Smooth muscle cell (in vitro differentiated cells): ENCODE measurements around the gene DLAT. TPM values are rescaled to one million over a fixed set of nuclear protein-coding genes. Genes with fewer than 3 reads are reported as not detected.
A peak's percentile ranks its signal among the peaks of the same experiment; 100 is the strongest.
"Not testable (repeated sequence)": the region's sequence is repeated elsewhere in the genome, so short reads cannot be mapped to it uniquely, and the experiment has no call there.

Source experiments
- DNase-seq: peaks from one replicate; lab custom pipeline; 2025; ENCODE audit not compliant: unreplicated experiment; lab: John Stamatoyannopoulos, UW
- H2AFZ ChIP-seq: fragments of 200-600 bp; sonication (generic); 2 replicates; pipeline ENCODE4 v1.6.0; 2016; ENCODE audit warnings: antibody characterized with exemption, low read depth, mild to moderate bottlenecking
- H3F3A ChIP-seq: fragments of 200-600 bp; sonication (generic); 2 replicates; pipeline ENCODE4 v1.6.0; 2017; ENCODE audit warnings: antibody characterized with exemption, low read depth
- H3K27ac ChIP-seq: fragments of 200-600 bp; sonication (generic); 2 replicates; pipeline ENCODE4 v1.5.1; 2016; ENCODE audit warnings: low read depth, mild to moderate bottlenecking
- H3K27me3 ChIP-seq: fragments of 200-600 bp; sonication (generic); 2 replicates; pipeline ENCODE4 v1.6.1; 2016; ENCODE audit warnings: low read depth, mild to moderate bottlenecking
- H3K36me3 ChIP-seq: fragments of 200-600 bp; sonication (generic); 2 replicates; pipeline ENCODE4 v1.5.1; 2016; ENCODE audit warnings: low read depth
- H3K4me1 ChIP-seq: fragments of 200-600 bp; sonication (generic); 2 replicates; pipeline ENCODE4 v1.5.1; 2016; ENCODE audit warnings: low read depth
- H3K4me2 ChIP-seq: fragments of 200-600 bp; sonication (generic); 2 replicates; pipeline ENCODE4 v1.6.0; 2016; ENCODE audit warnings: mild to moderate bottlenecking
- H3K4me3 ChIP-seq: fragments of 200-600 bp; sonication (generic); 2 replicates; pipeline ENCODE4 v1.5.1; 2016; ENCODE audit warnings: mild to moderate bottlenecking
- H3K79me2 ChIP-seq: fragments of 200-600 bp; sonication (generic); 2 replicates; pipeline ENCODE4 v1.6.0; 2016; ENCODE audit warnings: low read depth, mild to moderate bottlenecking
- H3K9ac ChIP-seq: fragments of 200-600 bp; sonication (generic); 2 replicates; pipeline ENCODE4 v1.6.0; 2016; ENCODE audit warnings: low read depth
- H3K9me3 ChIP-seq: fragments of 200-600 bp; sonication (generic); replicated peaks from 2 replicates; pipeline ENCODE4 v1.5.1; 2016; ENCODE audit warnings: low read depth
- H4K20me1 ChIP-seq: fragments of 200-600 bp; sonication (generic); 2 replicates; pipeline ENCODE4 v1.6.0; 2016; ENCODE audit warnings: low read depth
- WGBS: methylation state at CpG from one replicate; pipeline ENCODE4 v1.1.7; 2016; ENCODE audit warnings: low lambda C conversion rate; 5-methylcytosine and 5-hydroxymethylcytosine counted together
- polyA plus RNA-seq: library from polyadenylated mRNA; unstranded; fragments of >200 nt; fragmentation: Nextera tagmentation; extraction: Ambion mirVana; gene quantifications from 2 replicates; pipeline ENCODE4 v1.2.1, GENCODE V29; 2016
- total RNA-seq: library from RNA; depleted of rRNA; stranded (reverse); fragments of >200 nt; gene quantifications from 2 replicates; pipeline ENCODE4 v1.2.3, GENCODE V29; 2014
- TF ChIP-seq, protein P1 (sequence below): fragments of 200-600 bp; sonication (generic); IDR thresholded peaks from 2 replicates; pipeline ENCODE4 v1.5.1; 2017; ENCODE audit warnings: borderline replicate concordance, mild to moderate bottlenecking, antibody characterized with exemption; ENCODE audit not compliant: insufficient read depth, poor library complexity, severe bottlenecking

DLAT gene
- total and polyA plus RNA-seq, 2 experiments from 2014 or later: 23.6 to 23.8 TPM

DNA sequence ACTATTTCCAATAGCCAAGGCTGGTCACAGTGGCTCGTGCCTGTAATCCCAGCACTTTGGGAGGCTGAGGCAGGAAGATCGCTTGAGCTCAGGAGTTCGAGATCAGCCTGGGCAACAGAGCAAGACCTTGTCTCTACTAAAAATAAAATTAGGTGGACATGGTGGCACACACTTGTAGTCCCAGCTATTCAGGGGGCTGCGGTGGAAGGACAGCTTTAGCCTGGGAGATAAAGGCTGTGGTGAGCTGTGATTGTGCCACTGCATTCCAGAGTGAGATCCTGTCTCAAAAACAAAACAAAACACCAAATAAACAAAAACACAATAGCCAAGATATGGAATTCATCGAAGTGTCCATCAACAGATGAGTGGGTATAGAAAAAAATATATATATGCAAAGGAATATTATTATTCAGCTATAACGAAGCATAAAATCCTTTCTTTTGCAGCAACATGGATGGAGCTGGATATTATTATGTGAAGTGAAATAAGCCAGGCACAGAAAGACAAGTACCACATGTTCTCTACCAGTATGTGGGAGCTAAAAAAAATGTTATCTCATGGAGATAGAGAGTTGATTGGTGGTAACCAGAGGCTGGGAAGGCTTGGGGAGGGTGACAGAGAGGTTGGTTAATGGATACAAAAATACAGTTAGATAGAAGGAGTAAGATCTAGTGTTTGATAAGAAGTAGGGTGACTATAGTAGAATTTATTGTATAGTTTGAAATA lies 22.6 kb upstream of the DLAT start:
- Histone ChIP-seq H3K27me3 (no peaks in the 10 kb centered on the region), H2AFZ (no peak overlapping the region), H3K9ac (no peak overlapping the region), H3K36me3 (no peaks in the 10 kb centered on the region), H3K4me1 (no peaks in the 10 kb centered on the region), H3K4me3 (no peak overlapping the region), H4K20me1 (no peaks in the 10 kb centered on the region), H3K4me2 (no peak overlapping the region), H3K79me2 (no peaks in the 10 kb centered on the region), H3K27ac (no peak overlapping the region), H3F3A (no peaks in the 10 kb centered on the region), H3K9me3 (no peaks in the 10 kb centered on the region)
- no peak for DNase-seq
- TF ChIP-seq, protein P1, sequence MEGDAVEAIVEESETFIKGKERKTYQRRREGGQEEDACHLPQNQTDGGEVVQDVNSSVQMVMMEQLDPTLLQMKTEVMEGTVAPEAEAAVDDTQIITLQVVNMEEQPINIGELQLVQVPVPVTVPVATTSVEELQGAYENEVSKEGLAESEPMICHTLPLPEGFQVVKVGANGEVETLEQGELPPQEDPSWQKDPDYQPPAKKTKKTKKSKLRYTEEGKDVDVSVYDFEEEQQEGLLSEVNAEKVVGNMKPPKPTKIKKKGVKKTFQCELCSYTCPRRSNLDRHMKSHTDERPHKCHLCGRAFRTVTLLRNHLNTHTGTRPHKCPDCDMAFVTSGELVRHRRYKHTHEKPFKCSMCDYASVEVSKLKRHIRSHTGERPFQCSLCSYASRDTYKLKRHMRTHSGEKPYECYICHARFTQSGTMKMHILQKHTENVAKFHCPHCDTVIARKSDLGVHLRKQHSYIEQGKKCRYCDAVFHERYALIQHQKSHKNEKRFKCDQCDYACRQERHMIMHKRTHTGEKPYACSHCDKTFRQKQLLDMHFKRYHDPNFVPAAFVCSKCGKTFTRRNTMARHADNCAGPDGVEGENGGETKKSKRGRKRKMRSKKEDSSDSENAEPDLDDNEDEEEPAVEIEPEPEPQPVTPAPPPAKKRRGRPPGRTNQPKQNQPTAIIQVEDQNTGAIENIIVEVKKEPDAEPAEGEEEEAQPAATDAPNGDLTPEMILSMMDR: no peak
- WGBS: 82% methylated on average over 6 of the region's 6 CpGs

DNA sequence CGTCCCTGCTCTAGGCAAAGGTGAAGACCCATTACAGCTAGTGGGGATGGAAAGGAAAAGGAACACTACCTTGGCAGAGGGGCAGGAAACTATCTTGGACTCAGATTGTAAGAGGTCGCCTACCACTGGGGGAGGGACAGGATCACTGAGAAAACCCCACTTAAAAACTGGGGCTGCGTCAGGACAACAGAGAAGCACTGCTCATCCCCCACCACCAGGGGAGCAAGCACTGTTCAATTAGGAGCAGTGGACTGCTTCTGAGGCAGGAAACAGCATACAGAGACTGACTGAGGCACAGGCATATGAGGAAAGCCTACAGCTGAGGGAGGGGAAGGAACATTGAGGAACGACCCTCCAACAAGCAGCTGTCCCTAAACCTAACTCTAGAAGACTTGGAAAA lies 20.8 kb upstream of the DLAT start:
- Histone ChIP-seq H3K27ac (no peak overlapping the region), H3K9me3 (no peaks in the 10 kb centered on the region), H3K9ac (no peak overlapping the region), H3K36me3 (no peaks in the 10 kb centered on the region), H2AFZ (no peak overlapping the region), H3F3A (no peaks in the 10 kb centered on the region), H3K27me3 (no peaks in the 10 kb centered on the region), H3K4me2 (no peak overlapping the region), H3K79me2 (no peaks in the 10 kb centered on the region), H4K20me1 (no peaks in the 10 kb centered on the region), H3K4me1 (no peaks in the 10 kb centered on the region), H3K4me3 (no peak overlapping the region)
- TF ChIP-seq, protein P1: peak; percentile 12
- DNase-seq: no peak
- WGBS: 74% methylated on average over 4 of the region's 4 CpGs

DNA sequence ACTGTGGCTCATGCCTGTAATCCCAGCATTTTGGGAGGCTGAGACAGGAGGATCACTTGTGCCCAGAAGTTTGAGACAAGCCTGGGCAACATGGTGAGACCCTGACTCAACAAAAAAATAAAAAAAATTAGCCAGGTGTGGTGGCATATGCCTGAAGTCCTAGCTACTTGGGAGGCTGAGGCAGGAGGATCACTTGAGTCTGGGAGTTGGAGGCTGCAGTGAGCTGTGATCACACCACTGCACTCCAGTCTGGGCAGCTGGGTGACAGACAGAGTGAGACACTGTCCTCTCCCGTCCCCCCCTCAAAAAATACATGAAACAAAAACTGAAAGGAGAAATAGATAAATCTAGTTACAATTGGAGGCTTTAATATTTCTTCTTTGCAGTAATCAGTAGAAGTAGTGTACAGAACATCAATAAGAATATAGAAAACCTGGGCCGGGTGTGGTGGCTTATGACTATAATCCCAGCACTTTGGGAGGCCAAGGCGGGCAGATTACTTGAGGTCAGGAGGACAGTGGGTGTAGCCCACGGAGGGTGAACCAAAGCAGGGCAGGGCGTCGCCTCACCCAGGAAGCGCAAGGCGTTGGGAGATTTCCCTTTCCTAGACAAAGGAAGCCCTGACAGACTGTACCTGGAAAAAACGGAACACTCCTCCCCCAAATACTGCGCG lies 19.6 kb upstream of the DLAT start:
- Histone ChIP-seq H2AFZ (no peak overlapping the region), H3K36me3 (no peaks in the 10 kb centered on the region), H3K4me2 (no peak overlapping the region), H3K4me3 (no peak overlapping the region), H3K27me3 (no peaks in the 10 kb centered on the region), H3F3A (no peaks in the 10 kb centered on the region), H3K27ac (no peak overlapping the region), H4K20me1 (no peaks in the 10 kb centered on the region), H3K4me1 (no peaks in the 10 kb centered on the region), H3K79me2 (no peaks in the 10 kb centered on the region), H3K9ac (no peak overlapping the region), H3K9me3 (no peaks in the 10 kb centered on the region)
- WGBS: 93% methylated on average over 11 of the region's 11 CpGs
- DNase-seq: no peak
- TF ChIP-seq, protein P1: no peak

DNA sequence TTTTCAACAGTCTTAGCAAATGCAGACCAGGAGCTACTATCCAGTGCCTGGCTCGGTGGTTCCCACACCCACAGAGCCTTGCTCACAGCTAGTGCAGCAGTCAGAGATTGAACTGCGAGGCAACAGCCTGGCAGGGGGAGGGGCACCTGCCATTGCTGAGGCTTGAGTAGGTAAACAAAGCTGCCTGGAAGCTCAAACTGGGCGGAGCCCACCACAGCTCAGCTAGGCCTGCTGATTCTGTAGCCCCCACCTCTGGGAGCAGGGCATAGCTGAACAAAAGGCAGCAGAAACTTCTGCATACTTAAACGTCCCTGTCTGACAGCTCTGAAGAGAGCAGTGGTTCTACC lies 19.1 kb upstream of the DLAT start:
- H3K27me3 ChIP-seq, DNase-seq, H3K9ac ChIP-seq, H2AFZ ChIP-seq, H3K36me3 ChIP-seq, H3K4me2 ChIP-seq, H3K27ac ChIP-seq, H3K4me1 ChIP-seq, H3F3A ChIP-seq, H3K9me3 ChIP-seq, H3K4me3 ChIP-seq, H4K20me1 ChIP-seq, H3K79me2 ChIP-seq: not testable (repeated sequence)
- 89% methylated on average over 4 of the region's 4 CpGs for WGBS

DNA sequence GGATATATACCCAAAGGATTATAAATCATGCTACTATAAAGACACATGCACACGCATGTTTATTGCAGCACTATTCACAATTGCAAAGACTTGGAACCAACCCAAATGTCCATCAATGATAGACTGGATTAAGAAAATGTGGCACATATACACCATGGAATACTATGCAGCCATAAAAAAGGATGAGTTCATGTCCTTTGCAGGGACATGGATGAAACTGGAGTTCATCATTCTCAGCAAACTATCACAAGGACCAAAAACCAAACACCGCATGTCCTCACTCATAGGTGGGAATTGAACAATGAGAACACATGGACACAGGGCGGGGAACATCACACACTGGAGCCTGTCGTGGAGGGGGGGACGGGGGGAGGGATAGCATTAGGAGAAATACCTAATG lies 13.8 kb upstream of the DLAT start:
- H4K20me1 ChIP-seq, H3K4me1 ChIP-seq, H3K27ac ChIP-seq, H3K4me2 ChIP-seq, H3K9me3 ChIP-seq, H3K4me3 ChIP-seq, H3K27me3 ChIP-seq, H3F3A ChIP-seq, DNase-seq, H3K9ac ChIP-seq, H2AFZ ChIP-seq, H3K79me2 ChIP-seq, H3K36me3 ChIP-seq: not testable (repeated sequence)
- 93% methylated on average over 5 of the region's 5 CpGs for WGBS
